Type B pancreatic cell (in vitro differentiated cells): ENCODE data around the gene SCLT1. TPM values are rescaled to one million over a fixed set of nuclear protein-coding genes. Genes with fewer than 3 reads are reported as not detected.
"Not testable (repeated sequence)": the region's sequence is repeated elsewhere in the genome, so short reads cannot be mapped to it uniquely, and the experiment has no call there.

Experiments used
- DNase-seq: peaks from one replicate; pipeline ENCODE4 v3.0.0; 2021; ENCODE audit warnings: mixed read lengths; ENCODE audit not compliant: unreplicated experiment; ENCODE audit errors: extremely low spot score
- H3K27ac Mint-ChIP-seq: 2 replicates; pipeline ENCODE4 v1.8.0; 2021; ENCODE audit warnings: mild to moderate bottlenecking, mixed read lengths
- H3K27me3 Mint-ChIP-seq: 2 replicates; pipeline ENCODE4 v1.8.0; 2021; ENCODE audit warnings: mixed read lengths
- H3K36me3 Mint-ChIP-seq: 2 replicates; pipeline ENCODE4 v1.8.0; 2021; ENCODE audit warnings: mixed read lengths
- H3K4me1 Mint-ChIP-seq: one replicate; pipeline ENCODE4 v1.8.0; 2021; ENCODE audit warnings: mixed read lengths; ENCODE audit not compliant: unreplicated experiment
- H3K4me3 Mint-ChIP-seq: 2 replicates; pipeline ENCODE4 v1.8.0; 2021; ENCODE audit warnings: mild to moderate bottlenecking, mixed read lengths
- H3K9me3 Mint-ChIP-seq: 2 replicates; pipeline ENCODE4 v1.8.0; 2021; ENCODE audit warnings: mixed read lengths
- CTCF ChIP-seq: fragments of 200-600 bp; sonication (generic); conservative IDR thresholded peaks from 2 replicates; pipeline ENCODE4 v1.5.0; 2021; ENCODE audit warnings: antibody characterized with exemption, mild to moderate bottlenecking
- total RNA-seq: library from RNA; stranded (reverse); gene quantifications from 2 replicates; pipeline ENCODE4 v1.2.1, GENCODE V29; 2021; ENCODE audit warnings: low replicate concordance

The SCLT1 gene
- total RNA-seq, 1 donor from 2014 or later: 21.2 TPM

- no peaks in the 10 kb centered on the region for H3K36me3 Mint-ChIP-seq
- TF ChIP-seq CTCF: no peak
Measured at GRCh38 chr4:129129143-129129542, 35.8 kb upstream of the SCLT1 start.

DNA sequence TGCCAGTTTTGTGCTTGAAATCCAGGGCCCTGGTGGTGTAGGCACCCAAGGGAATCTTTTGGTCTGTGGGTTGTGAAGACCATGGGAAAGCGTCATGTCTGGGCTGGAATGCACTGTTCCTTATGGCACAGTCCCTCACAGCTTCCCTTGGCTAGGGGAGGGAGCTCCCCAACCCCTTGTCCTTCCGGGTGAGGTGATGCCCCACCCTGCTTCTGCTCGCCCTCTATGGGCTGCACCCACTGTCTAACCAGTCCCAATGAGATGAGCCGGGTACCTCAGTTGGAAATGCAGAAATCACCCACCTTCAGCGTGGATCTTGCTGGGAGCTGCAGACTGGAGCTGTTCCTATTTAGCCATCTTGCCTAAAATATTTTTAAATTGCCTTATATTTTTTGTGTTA is 33.3 kb upstream of the SCLT1 start:
- H3K36me3 Mint-ChIP-seq, H3K27me3 Mint-ChIP-seq, DNase-seq, H3K4me1 Mint-ChIP-seq, H3K9me3 Mint-ChIP-seq, H3K4me3 Mint-ChIP-seq, H3K27ac Mint-ChIP-seq: not testable (repeated sequence)

More at GRCh38 chr4:129129143-129129542, 35.8 kb upstream of the SCLT1 start:
- H3K4me1 Mint-ChIP-seq: no peaks in the 10 kb centered on the region
- H3K27ac Mint-ChIP-seq: no peak overlapping the region
- no peak for DNase-seq
- H3K27me3 Mint-ChIP-seq: peaks cover 2% of the 10 kb centered on the region
- H3K4me3 Mint-ChIP-seq: no peak overlapping the region
- H3K9me3 Mint-ChIP-seq: no peaks in the 10 kb centered on the region

- Mint-ChIP-seq H3K9me3 (no peaks in the 10 kb centered on the region), H3K4me3 (no peak overlapping the region), H3K27ac (no peak overlapping the region), H3K4me1 (no peaks in the 10 kb centered on the region), H3K36me3 (no peaks in the 10 kb centered on the region), H3K27me3 (no peaks in the 10 kb centered on the region)
- DNase-seq: no peak
- no peak for TF ChIP-seq CTCF
Measured at GRCh38 chr4:129117705-129118104, 24.4 kb upstream of the SCLT1 start.

DNA sequence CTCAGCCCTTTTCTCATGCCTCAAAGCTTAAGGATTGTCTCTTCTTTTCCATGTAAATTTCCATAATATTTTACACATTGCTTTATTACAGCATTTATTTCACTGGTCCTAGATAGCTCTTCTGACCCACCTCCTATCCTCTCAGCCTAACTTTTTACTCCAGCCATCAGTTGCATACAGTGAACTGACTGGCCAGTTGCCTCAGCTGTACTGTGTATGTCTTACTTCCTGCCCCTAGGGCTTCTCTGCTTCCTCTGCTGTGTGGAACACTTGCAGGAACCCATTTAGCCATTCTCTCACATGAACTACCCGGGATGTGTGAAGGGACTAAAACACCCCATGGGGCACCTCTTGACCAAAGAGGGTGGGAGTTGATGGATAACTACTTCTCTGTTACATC is 20.6 kb upstream of the SCLT1 start:
- TF ChIP-seq CTCF: no peak
- no peak overlapping the region for H3K27ac Mint-ChIP-seq
- no peaks in the 10 kb centered on the region for H3K27me3 Mint-ChIP-seq
- H3K4me3 Mint-ChIP-seq: no peak overlapping the region
- no peaks in the 10 kb centered on the region for H3K9me3 Mint-ChIP-seq
- no peaks in the 10 kb centered on the region for H3K36me3 Mint-ChIP-seq
- H3K4me1 Mint-ChIP-seq: no peaks in the 10 kb centered on the region
- no peak for DNase-seq

- H3K27ac Mint-ChIP-seq: no peak overlapping the region
- no peaks in the 10 kb centered on the region for H3K4me1 Mint-ChIP-seq
- H3K9me3 Mint-ChIP-seq: no peaks in the 10 kb centered on the region
- no peaks in the 10 kb centered on the region for H3K36me3 Mint-ChIP-seq
- TF ChIP-seq CTCF: no peak
- H3K27me3 Mint-ChIP-seq: no peaks in the 10 kb centered on the region
- no peak for DNase-seq
- H3K4me3 Mint-ChIP-seq: no peak overlapping the region
Measured at GRCh38 chr4:129113434-129113833, 20.1 kb upstream of the SCLT1 start.

DNA sequence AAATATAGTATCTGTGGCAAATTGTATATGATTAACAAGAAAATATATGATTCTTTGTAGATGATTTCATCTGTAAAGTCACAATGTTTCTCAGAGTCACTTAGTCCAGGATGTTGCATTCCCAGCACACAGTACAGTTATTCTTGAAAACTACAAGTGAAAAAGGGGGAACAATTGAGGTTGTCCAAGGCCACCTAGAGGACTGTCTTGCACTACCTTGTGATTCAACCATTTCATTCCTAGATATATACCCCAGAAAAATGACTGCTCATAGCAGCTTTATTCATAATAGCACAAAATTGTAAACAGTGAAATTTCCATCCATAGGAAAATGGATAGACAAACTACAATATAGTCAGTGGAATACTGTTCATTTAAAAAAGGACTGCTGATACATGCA is 18.6 kb upstream of the SCLT1 start:
- H3K9me3 Mint-ChIP-seq: no peaks in the 10 kb centered on the region
- H3K27me3 Mint-ChIP-seq: no peaks in the 10 kb centered on the region
- no peak overlapping the region for H3K27ac Mint-ChIP-seq
- no peaks in the 10 kb centered on the region for H3K4me1 Mint-ChIP-seq
- no peak for DNase-seq
- H3K4me3 Mint-ChIP-seq: no peak overlapping the region
- no peak for TF ChIP-seq CTCF
- no peaks in the 10 kb centered on the region for H3K36me3 Mint-ChIP-seq
